ENCODE measurements around the gene TRIP12. TPM values are rescaled to one million over a fixed set of nuclear protein-coding genes. Genes with fewer than 3 reads are reported as not detected.
"Not testable (repeated sequence)": the region's sequence is repeated elsewhere in the genome, so short reads cannot be mapped to it uniquely, and the experiment has no call there.

TRIP12 gene
- total and polyA plus RNA-seq, 4 donors: 18.6 to 358 (median 118) TPM

DNA sequence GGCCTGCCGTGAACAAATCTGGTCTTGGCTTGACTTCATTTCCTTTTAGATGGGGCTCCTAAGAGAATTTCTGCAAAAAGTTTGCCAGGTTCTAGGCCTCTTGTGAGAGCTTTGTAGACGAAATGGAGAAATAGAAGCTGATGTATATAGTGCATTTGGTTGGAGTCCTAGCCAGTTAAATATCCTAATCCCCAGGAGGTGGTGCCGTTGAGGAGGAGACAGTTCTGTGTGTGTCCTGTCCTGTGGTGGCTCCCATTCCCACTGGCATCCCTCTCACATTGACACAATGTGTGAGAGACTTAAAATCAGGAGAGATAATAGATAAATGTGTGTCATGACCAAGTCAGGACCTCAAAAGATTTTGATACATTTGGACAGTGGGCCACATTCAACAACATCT lies 172.9 kb downstream of the TRIP12 start:
- Histone ChIP-seq H3K27me3 (ENCODE audit: control insufficient read depth in 3 of 3, insufficient read depth in 3 of 3, low read length in 2 of 3) (no peaks in the 10 kb centered on the region), H3K4me1 (ENCODE audit: control insufficient read depth in 5 of 5, insufficient read depth in 5 of 5, low read length in 5 of 5) (no peaks in the 10 kb centered on the region), H3K9ac (ENCODE audit: insufficient read depth in 1 of 2, low read length in 2 of 2) (no peak overlapping the region), H3K9me3 (ENCODE audit: control insufficient read depth in 4 of 4, insufficient read depth in 3 of 4, low read length in 3 of 4) (no peaks in the 10 kb centered on the region), H3K36me3 (ENCODE audit: control insufficient read depth in 4 of 4, insufficient read depth in 4 of 4, low read length in 4 of 4) (no peaks in the 10 kb centered on the region), H3K4me3 (no peak overlapping the region), H3K27ac (ENCODE audit: low read depth in 1 of 2, low read length in 1 of 2) (no peak overlapping the region)
- DNase-seq: no peak
- no peak for TF ChIP-seq CTCF (IDR thresholded peaks at IDR 0.05; ENCODE audit: control extremely low read depth, extremely low read depth)
- ATAC-seq (ENCODE audit: insufficient read depth, low FRiP score): no peak
- 87 to 91% methylated on average over 3 of the region's 3 CpGs for WGBS, 2 donors

GRCh38 chr2:229742691-229743090 lies 179.1 kb downstream of the TRIP12 start:
- ATAC-seq (ENCODE audit: insufficient read depth, low FRiP score); H3K9me3 ChIP-seq (ENCODE audit: control insufficient read depth in 4 of 4, insufficient read depth in 3 of 4, low read length in 3 of 4); H3K36me3 ChIP-seq (ENCODE audit: control insufficient read depth in 4 of 4, insufficient read depth in 4 of 4, low read length in 4 of 4); H3K27ac ChIP-seq (ENCODE audit: low read depth in 1 of 2, low read length in 1 of 2); H3K27me3 ChIP-seq (ENCODE audit: control insufficient read depth in 3 of 3, insufficient read depth in 3 of 3, low read length in 2 of 3); H3K4me3 ChIP-seq; H3K9ac ChIP-seq (ENCODE audit: insufficient read depth in 1 of 2, low read length in 2 of 2); H3K4me1 ChIP-seq (ENCODE audit: control insufficient read depth in 5 of 5, insufficient read depth in 5 of 5, low read length in 5 of 5); DNase-seq: not testable (repeated sequence)
- 94 to 97% methylated on average over 3 to 35 of the region's 35 CpGs for WGBS, 2 donors

DNA sequence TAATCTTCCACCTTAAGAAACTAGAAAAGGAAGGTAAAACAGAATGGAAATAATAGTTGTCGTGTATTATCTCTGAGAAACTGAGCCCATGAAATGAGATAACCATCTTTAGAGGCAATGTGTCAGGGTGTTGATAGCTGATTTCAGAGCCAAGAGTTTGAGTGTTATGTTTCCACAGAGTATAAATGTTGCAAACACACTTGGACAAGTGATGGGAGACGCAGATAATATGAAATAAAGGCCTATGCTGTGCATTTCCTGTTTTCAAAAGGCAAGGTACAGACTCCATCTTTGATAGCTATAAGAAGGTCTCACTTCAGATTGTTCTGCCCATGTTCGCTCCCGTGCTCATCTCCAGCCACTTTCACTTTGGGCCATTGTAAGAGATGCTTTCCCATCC lies 181.5 kb downstream of the TRIP12 start:
- H3K9ac ChIP-seq (ENCODE audit: insufficient read depth in 1 of 2, low read length in 2 of 2): no peak overlapping the region
- ATAC-seq (ENCODE audit: insufficient read depth, low FRiP score): no peak
- H3K4me3 ChIP-seq: no peak overlapping the region
- H3K36me3 ChIP-seq (ENCODE audit: control insufficient read depth in 4 of 4, insufficient read depth in 4 of 4, low read length in 4 of 4): no peaks in the 10 kb centered on the region
- 84 to 86% methylated on average over 4 of the region's 4 CpGs for WGBS, 2 donors
- no peak for DNase-seq
- H3K27me3 ChIP-seq (ENCODE audit: control insufficient read depth in 3 of 3, insufficient read depth in 3 of 3, low read length in 2 of 3): no peaks in the 10 kb centered on the region
- peaks cover 0 to 15% (median 5%) of the 10 kb centered on the region in 4 donors for H3K9me3 ChIP-seq (ENCODE audit: control insufficient read depth in 4 of 4, insufficient read depth in 3 of 4, low read length in 3 of 4)
- H3K27ac ChIP-seq (ENCODE audit: low read depth in 1 of 2, low read length in 1 of 2): no peak overlapping the region
- no peak for TF ChIP-seq CTCF (IDR thresholded peaks at IDR 0.05; ENCODE audit: control extremely low read depth, extremely low read depth)
- H3K4me1 ChIP-seq (ENCODE audit: control insufficient read depth in 5 of 5, insufficient read depth in 5 of 5, low read length in 5 of 5): no peaks in the 10 kb centered on the region

- ATAC-seq (ENCODE audit: insufficient read depth, low FRiP score) (no peak), DNase-seq (no peak)
- no peak overlapping the region for H3K27ac ChIP-seq (ENCODE audit: low read depth in 1 of 2, low read length in 1 of 2)
- 88 to 91% methylated on average over 3 of the region's 3 CpGs for WGBS, 2 donors
- no peak overlapping the region for H3K9ac ChIP-seq (ENCODE audit: insufficient read depth in 1 of 2, low read length in 2 of 2)
- H3K9me3 ChIP-seq (ENCODE audit: control insufficient read depth in 4 of 4, insufficient read depth in 3 of 4, low read length in 3 of 4): peaks cover 0 to 15% (median 5%) of the 10 kb centered on the region in 4 donors
- H3K27me3 ChIP-seq (ENCODE audit: control insufficient read depth in 3 of 3, insufficient read depth in 3 of 3, low read length in 2 of 3): no peaks in the 10 kb centered on the region
- no peak for TF ChIP-seq CTCF (IDR thresholded peaks at IDR 0.05; ENCODE audit: control extremely low read depth, extremely low read depth)
- no peaks in the 10 kb centered on the region for H3K4me1 ChIP-seq (ENCODE audit: control insufficient read depth in 5 of 5, insufficient read depth in 5 of 5, low read length in 5 of 5)
- H3K36me3 ChIP-seq (ENCODE audit: control insufficient read depth in 4 of 4, insufficient read depth in 4 of 4, low read length in 4 of 4): no peaks in the 10 kb centered on the region
- no peak overlapping the region for H3K4me3 ChIP-seq
Observed at GRCh38 chr2:229738024-229738625, 183.7 kb downstream of the TRIP12 start.

All from lung (tissue), 12 donors.